ENCODE measurements around the gene MBD1. TPM values are rescaled to one million over a fixed set of nuclear protein-coding genes. Genes with fewer than 3 reads are reported as not detected.

Gene MBD1
- total RNA-seq, 1 experiment from 2014 or later, result 43.5 TPM

DNA sequence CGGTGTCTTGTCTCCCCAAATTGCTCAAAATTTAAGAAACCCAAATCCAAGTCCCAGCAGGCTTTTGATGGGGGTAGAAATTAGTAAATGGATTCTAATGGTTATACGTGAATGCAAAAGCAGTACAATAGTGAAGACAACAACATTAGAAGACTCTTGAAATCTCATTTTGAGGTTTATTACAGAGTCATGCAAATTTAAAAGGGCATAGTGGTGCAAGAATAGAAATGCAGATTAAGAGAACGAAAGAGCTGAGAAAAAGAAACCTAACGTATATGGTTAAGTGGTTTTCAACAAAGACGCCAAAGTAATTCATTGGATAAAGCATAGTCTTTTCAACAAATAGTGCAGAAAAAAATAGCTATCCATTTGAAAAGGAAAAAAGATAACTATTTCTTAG lies 39.4 kb upstream of the MBD1 start:
- H3F3A ChIP-seq (ENCODE audit: insufficient read depth, low read depth), result no peaks in the 10 kb centered on the region
- POLR2A ChIA-PET (ENCODE audit: unreplicated experiment), result no interaction called here
- no peaks in the 10 kb centered on the region for H3K9me3 ChIP-seq (ENCODE audit: insufficient read depth, low read depth)
- no peaks in the 10 kb centered on the region for H3K4me1 ChIP-seq (replicated peaks; ENCODE audit: insufficient read depth)
- no peaks in the 10 kb centered on the region for H3K79me2 ChIP-seq (ENCODE audit: low read depth)
- H3K4me2 ChIP-seq, result no peak overlapping the region
- H3K4me3 ChIP-seq, result no peak overlapping the region
- H3K9me2 ChIP-seq (ENCODE audit: insufficient read depth), result 0 out of 2 replicates have a peak, but pooled peaks cover 4% of the 10 kb centered on the region
- no peaks in the 10 kb centered on the region; the same call in 1 of the 2 replicates for H3K27me3 ChIP-seq (ENCODE audit: insufficient read depth, low read depth)
- no peak for TF ChIP-seq EZH2 (IDR thresholded peaks at IDR 0.05; ENCODE audit: low read depth)
- TF ChIP-seq, protein P1, sequence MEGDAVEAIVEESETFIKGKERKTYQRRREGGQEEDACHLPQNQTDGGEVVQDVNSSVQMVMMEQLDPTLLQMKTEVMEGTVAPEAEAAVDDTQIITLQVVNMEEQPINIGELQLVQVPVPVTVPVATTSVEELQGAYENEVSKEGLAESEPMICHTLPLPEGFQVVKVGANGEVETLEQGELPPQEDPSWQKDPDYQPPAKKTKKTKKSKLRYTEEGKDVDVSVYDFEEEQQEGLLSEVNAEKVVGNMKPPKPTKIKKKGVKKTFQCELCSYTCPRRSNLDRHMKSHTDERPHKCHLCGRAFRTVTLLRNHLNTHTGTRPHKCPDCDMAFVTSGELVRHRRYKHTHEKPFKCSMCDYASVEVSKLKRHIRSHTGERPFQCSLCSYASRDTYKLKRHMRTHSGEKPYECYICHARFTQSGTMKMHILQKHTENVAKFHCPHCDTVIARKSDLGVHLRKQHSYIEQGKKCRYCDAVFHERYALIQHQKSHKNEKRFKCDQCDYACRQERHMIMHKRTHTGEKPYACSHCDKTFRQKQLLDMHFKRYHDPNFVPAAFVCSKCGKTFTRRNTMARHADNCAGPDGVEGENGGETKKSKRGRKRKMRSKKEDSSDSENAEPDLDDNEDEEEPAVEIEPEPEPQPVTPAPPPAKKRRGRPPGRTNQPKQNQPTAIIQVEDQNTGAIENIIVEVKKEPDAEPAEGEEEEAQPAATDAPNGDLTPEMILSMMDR (conservative IDR thresholded peaks at IDR 0.05), result no peak
- BruUV-seq (replicated peaks), result no TSS peak
- DNase-seq, result no peak
- no peaks in the 10 kb centered on the region for H3K36me3 ChIP-seq (ENCODE audit: low read depth)
- CTCF ChIA-PET, result no interaction called here
- intact Hi-C loops (cut with micrococcal nuclease; ENCODE audit: unreplicated experiment), result no loop called here
- no peak overlapping the region for H2AFZ ChIP-seq
- no peak overlapping the region for H3K27ac ChIP-seq
- H4K20me1 ChIP-seq (ENCODE audit: insufficient read depth), result no peaks in the 10 kb centered on the region

DNA sequence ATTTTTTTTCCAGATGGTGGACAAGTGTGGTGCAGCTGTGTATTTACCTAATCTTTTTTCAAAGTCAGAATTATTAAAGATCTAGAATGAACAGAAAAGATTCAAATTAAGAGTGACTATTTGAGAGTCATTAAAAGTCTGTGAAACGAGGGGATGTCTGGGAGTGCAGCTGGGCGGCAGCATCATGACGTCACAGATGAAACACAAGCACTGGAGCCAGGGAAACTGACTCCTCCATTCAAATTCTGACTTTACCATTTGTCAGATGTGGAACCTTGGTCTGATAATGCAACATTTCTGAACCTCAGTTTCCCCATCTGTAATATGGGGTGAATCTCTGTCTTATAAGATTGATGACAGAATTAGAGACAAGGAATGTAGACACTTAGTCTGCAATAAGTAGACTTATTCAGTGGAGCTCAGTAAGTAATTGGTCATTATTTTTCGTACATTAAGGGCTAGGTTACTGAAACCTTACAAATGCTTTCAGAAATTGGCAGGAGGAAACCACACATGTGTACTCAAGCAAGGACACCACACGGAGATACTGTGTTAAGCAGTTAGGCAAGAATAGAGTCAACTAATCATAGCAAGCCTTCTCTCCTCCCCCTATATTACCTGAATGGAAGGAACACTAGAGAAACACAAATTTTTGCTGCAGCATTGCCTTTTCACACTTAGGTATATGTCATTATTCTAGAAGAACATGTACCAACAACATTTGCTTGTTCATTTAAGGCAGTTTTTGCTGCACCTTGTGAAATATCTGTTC lies 34.0 kb upstream of the MBD1 start:
- no peak overlapping the region for H3K4me2 ChIP-seq
- no peaks in the 10 kb centered on the region for H3K79me2 ChIP-seq (ENCODE audit: low read depth)
- no peak for TF ChIP-seq EZH2 (IDR thresholded peaks at IDR 0.05; ENCODE audit: low read depth)
- TF ChIP-seq, protein P1 (conservative IDR thresholded peaks at IDR 0.05), result no peak
- H3K9me2 ChIP-seq (ENCODE audit: insufficient read depth), result no peaks in the 10 kb centered on the region
- H2AFZ ChIP-seq, result no peak overlapping the region
- no peaks in the 10 kb centered on the region for H3K4me1 ChIP-seq (replicated peaks; ENCODE audit: insufficient read depth)
- BruUV-seq (replicated peaks), result no TSS peak
- intact Hi-C loops (cut with micrococcal nuclease; ENCODE audit: unreplicated experiment), result no loop called here
- no peak overlapping the region for H3K4me3 ChIP-seq
- H3F3A ChIP-seq (ENCODE audit: insufficient read depth, low read depth), result no peaks in the 10 kb centered on the region
- no peak overlapping the region for H3K27ac ChIP-seq
- no peak for DNase-seq
- no peaks in the 10 kb centered on the region for H4K20me1 ChIP-seq (ENCODE audit: insufficient read depth)
- no peaks in the 10 kb centered on the region for H3K36me3 ChIP-seq (ENCODE audit: low read depth)
- ChIA-PET POLR2A (ENCODE audit: unreplicated experiment) (interaction anchor here (0.5 kb wide), 1 partner anchor 66 kb away, joined by 19 read pairs; no protein-coding TSS in a partner anchor), CTCF (no interaction called here)
- no peaks in the 10 kb centered on the region for H3K27me3 ChIP-seq (ENCODE audit: insufficient read depth, low read depth)
- no peaks in the 10 kb centered on the region for H3K9me3 ChIP-seq (ENCODE audit: insufficient read depth, low read depth)

DNA sequence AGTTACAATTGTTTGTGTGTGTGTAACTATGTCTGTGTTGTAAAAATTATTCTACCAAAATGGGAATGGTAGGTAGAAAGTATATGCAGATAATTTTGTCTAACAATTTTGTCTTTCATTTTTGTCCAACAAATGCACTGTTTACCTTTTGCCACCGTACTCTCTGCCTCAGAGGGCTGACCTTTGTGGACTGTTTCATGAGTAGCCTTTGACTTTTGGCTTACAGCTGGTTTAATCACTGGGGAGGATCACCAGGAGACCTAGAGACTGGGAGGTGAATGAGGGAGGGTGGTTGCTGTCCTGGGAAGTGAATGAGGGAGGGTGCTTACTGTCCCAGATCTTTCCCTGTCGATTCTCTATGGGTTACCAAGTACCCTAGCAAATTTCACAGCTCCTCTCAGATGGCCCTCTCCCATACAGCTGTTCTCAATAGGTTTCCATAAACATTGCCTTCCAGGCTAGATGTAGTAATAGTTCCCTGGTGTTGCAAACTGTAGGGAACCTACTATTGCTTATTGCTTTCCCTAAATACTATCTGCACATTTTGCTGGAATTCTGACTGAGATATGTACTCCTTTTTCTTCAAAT lies 32.6 kb upstream of the MBD1 start:
- no TSS peak for BruUV-seq (replicated peaks)
- H2AFZ ChIP-seq, result no peak overlapping the region
- H3K4me1 ChIP-seq (replicated peaks; ENCODE audit: insufficient read depth), result peaks cover 3% of the 10 kb centered on the region; the same call in 1 of the 2 replicates
- no peaks in the 10 kb centered on the region for H4K20me1 ChIP-seq (ENCODE audit: insufficient read depth)
- no peak for DNase-seq
- H3K4me3 ChIP-seq, result no peak overlapping the region
- ChIA-PET CTCF (no interaction called here), POLR2A (ENCODE audit: unreplicated experiment) (interaction anchor here (0.6 kb wide), 1 partner anchor 32 kb away, joined by 3 read pairs; the partner anchor contains the start of gene MBD1)
- intact Hi-C loops (cut with micrococcal nuclease; ENCODE audit: unreplicated experiment), result no loop called here
- TF ChIP-seq, protein P1 (conservative IDR thresholded peaks at IDR 0.05), result no peak
- TF ChIP-seq EZH2 (IDR thresholded peaks at IDR 0.05; ENCODE audit: low read depth), result no peak
- H3K4me2 ChIP-seq, result no peak overlapping the region
- no peaks in the 10 kb centered on the region for H3K27me3 ChIP-seq (ENCODE audit: insufficient read depth, low read depth)
- 0 out of 2 replicates have a peak, but pooled peaks cover 5% of the 10 kb centered on the region for H3F3A ChIP-seq (ENCODE audit: insufficient read depth, low read depth)
- H3K27ac ChIP-seq, result no peak overlapping the region
- no peaks in the 10 kb centered on the region for H3K79me2 ChIP-seq (ENCODE audit: low read depth)
- H3K9me3 ChIP-seq (ENCODE audit: insufficient read depth, low read depth), result no peaks in the 10 kb centered on the region
- H3K9me2 ChIP-seq (ENCODE audit: insufficient read depth), result no peaks in the 10 kb centered on the region
- no peaks in the 10 kb centered on the region for H3K36me3 ChIP-seq (ENCODE audit: low read depth)
